HG02970 (cell line): ENCODE results near the gene ASCC2.

Source experiments
- ATAC-seq: cut with Tn5 transposase; IDR thresholded peaks from one replicate; pipeline ENCODE4 v1.9.1; 2021; ENCODE audit warnings: mild to moderate bottlenecking, moderate library complexity, moderate number of reproducible peaks; ENCODE audit not compliant: unreplicated experiment, low FRiP score

The ASCC2 gene

GRCh38 chr22:29793396-29793795, 44.7 kb downstream of the ASCC2 start:
- ATAC-seq: no peak

GRCh38 chr22:29790061-29790460, 48.0 kb downstream of the ASCC2 start:
- ATAC-seq: no peak

GRCh38 chr22:29788339-29789279, 49.5 kb downstream of the ASCC2 start:
- no peak for ATAC-seq

- no peak for ATAC-seq
Measured at GRCh38 chr22:29787371-29787980, 50.6 kb downstream of the ASCC2 start.

GRCh38 chr22:29786031-29786430, 52.0 kb downstream of the ASCC2 start:
- no peak for ATAC-seq

GRCh38 chr22:29784451-29785361, 53.4 kb downstream of the ASCC2 start:
- ATAC-seq: no peak

GRCh38 chr22:29782061-29782845, 55.8 kb downstream of the ASCC2 start:
- no peak for ATAC-seq

GRCh38 chr22:29780748-29781676, 57.1 kb downstream of the ASCC2 start:
- ATAC-seq: no peak

GRCh38 chr22:29780220-29780619, 57.9 kb downstream of the ASCC2 start:
- no peak for ATAC-seq

- no peak for ATAC-seq
Measured at GRCh38 chr22:29773233-29773632, 64.8 kb downstream of the ASCC2 start.

- no peak for ATAC-seq
Measured at GRCh38 chr22:29772170-29772641, 65.9 kb downstream of the ASCC2 start.

- no peak for ATAC-seq
Measured at GRCh38 chr22:29769723-29770321, 68.3 kb downstream of the ASCC2 start.

GRCh38 chr22:29768052-29768693, 69.9 kb downstream of the ASCC2 start:
- no peak for ATAC-seq

GRCh38 chr22:29767171-29768051, 70.7 kb downstream of the ASCC2 start, which contains the start of gene UQCR10:
TSS of gene UQCR10 (plus strand) at chr22:29767369. CDS start at chr22:29767399, 30 bp downstream.
- ATAC-seq: peak; percentile 69

- ATAC-seq: peak; percentile 84
Measured at GRCh38 chr22:29766632-29767170, 71.4 kb downstream of the ASCC2 start, which contains the start of gene ZMAT5. TSS of gene ZMAT5 (minus strand) at chr22:29767007. CDS start at chr22:29748544, 18,463 bp downstream.

GRCh38 chr22:29765905-29766631, 72.0 kb downstream of the ASCC2 start:
- peak; percentile 11 for ATAC-seq
